Transverse colon (tissue), 4 donors: ENCODE data around the gene AXIN1.

Experiments used
- CTCF ChIP-seq, 5 experiments: fragments of 200-600 bp in 3 of 5; fragments of 450-650 bp in 2 of 5; sonication (generic) in 3 of 5; IDR thresholded peaks; 1 replicate in 2 of 5; 2 replicates in 3 of 5; pipeline ENCODE4 v1.5.1; 2016 to 2017; ENCODE audit warnings: antibody characterized with exemption in 5 of 5, inconsistent platforms in 3 of 5, mild to moderate bottlenecking in 2 of 5, moderate library complexity in 1 of 5
- EP300 ChIP-seq: sonication (generic); formaldehyde crosslinking; IDR thresholded peaks from one replicate; pipeline ENCODE4 v1.6.1; 2017; ENCODE audit warnings: antibody characterized with exemption, low read depth
- POLR2AphosphoS5 ChIP-seq, 3 donors: sonication (generic); formaldehyde crosslinking; IDR thresholded peaks; one replicate each; pipeline ENCODE4 v1.6.1; 2016; ENCODE audit warnings: antibody characterized with exemption in 3 of 3

GRCh38 chr16:281660-282255, 70.8 kb downstream of the AXIN1 start:
- TF ChIP-seq CTCF (IDR thresholded peaks at IDR 0.05) = no peak
- no peak for TF ChIP-seq EP300
- TF ChIP-seq POLR2AphosphoS5 (IDR thresholded peaks at IDR 0.05) = no peak
